Natural killer cell (primary cell): ENCODE data around the gene ZBTB43. TPM values are rescaled to one million over a fixed set of nuclear protein-coding genes. Genes with fewer than 3 reads are reported as not detected.

Experiments used
- ATAC-seq, 3 donors: fragments of 150-1000 bp in 2 of 3; fragments of 200-7000 bp in 1 of 3; cut with Tn5 transposase; 1 replicate in 1 of 3; 2 replicates in 2 of 3; pipeline ENCODE4 v1.10.0; 2021; ENCODE audit warnings: mild to moderate bottlenecking in 2 of 3, moderate library complexity in 2 of 3
- DNase-seq, 2 donors: peaks; one replicate each; pipeline versions ENCODE4 v3.0.0 to v3.0.0-alpha.2; 2013 to 2021; ENCODE audit warnings: mixed read lengths in 1 of 2
- H3K27ac ChIP-seq: one replicate; pipeline ENCODE4 v1.5.1; 2013; ENCODE audit warnings: mild to moderate bottlenecking, low read length
- H3K27me3 ChIP-seq: one replicate; pipeline ENCODE4 v1.6.1; 2013; ENCODE audit warnings: low read length; ENCODE audit not compliant: control insufficient read depth, insufficient read depth
- H3K36me3 ChIP-seq: one replicate; pipeline ENCODE4 v1.6.1; 2013; ENCODE audit warnings: low read length; ENCODE audit not compliant: control insufficient read depth, insufficient read depth
- H3K4me1 ChIP-seq: one replicate; pipeline ENCODE4 v1.6.1; 2013; ENCODE audit warnings: low read length; ENCODE audit not compliant: control insufficient read depth, insufficient read depth
- H3K4me3 ChIP-seq: one replicate; pipeline ENCODE4 v1.5.1; 2013; ENCODE audit warnings: low read length
- H3K9me3 ChIP-seq: one replicate; pipeline ENCODE4 v1.6.1; 2013; ENCODE audit warnings: low read length; ENCODE audit not compliant: control insufficient read depth, insufficient read depth
- H3K27ac Mint-ChIP-seq, 2 donors: one replicate each; pipeline ENCODE4 v1.8.0; 2022; ENCODE audit warnings: mild to moderate bottlenecking in 2 of 2, mixed read lengths in 2 of 2, moderate library complexity in 1 of 2
- H3K27me3 Mint-ChIP-seq, 2 donors: one replicate each; pipeline ENCODE4 v1.8.0; 2022; ENCODE audit warnings: low read depth in 2 of 2, mixed read lengths in 2 of 2
- H3K36me3 Mint-ChIP-seq: one replicate; pipeline ENCODE4 v1.8.0; 2022; ENCODE audit warnings: mixed read lengths
- H3K4me1 Mint-ChIP-seq, 2 donors: one replicate each; pipeline ENCODE4 v1.8.0; 2022; ENCODE audit warnings: mixed read lengths in 2 of 2
- H3K4me3 Mint-ChIP-seq: one replicate; pipeline ENCODE4 v1.8.0; 2022; ENCODE audit warnings: mild to moderate bottlenecking, moderate library complexity, mixed read lengths
- H3K9me3 Mint-ChIP-seq, 2 donors: one replicate each; pipeline ENCODE4 v1.8.0; 2022; ENCODE audit warnings: mixed read lengths in 2 of 2
- WGBS: methylation state at CpG from one replicate; pipeline ENCODE4 v1.1.7; 2013; ENCODE audit warnings: missing lambda C conversion rate; ENCODE audit not compliant: insufficient coverage; 5-methylcytosine and 5-hydroxymethylcytosine counted together
- intact Hi-C: fragments of 100-400 bp; cut with micrococcal nuclease; formaldehyde crosslinking; loops from one replicate; pipeline ENCODE4 v1.14.2; 2022
- total RNA-seq, 4 donors: library from RNA; stranded (reverse); fragments of 120-200 nt in 1 of 4; gene quantifications; one replicate each; pipeline versions ENCODE4 v1.2.3 to v1.2.4, GENCODE V29; 2013 to 2022
- TF ChIP-seq, protein P1 (sequence below): fragments of 200-600 bp; IDR thresholded peaks from one replicate; pipeline ENCODE4 v1.8.0; 2022; ENCODE audit warnings: antibody characterized with exemption

The ZBTB43 gene
- total RNA-seq, 3 donors from 2014 or later (not counting 1 experiment from before 2014, with no cell fraction given) = 42.1 to 61.0 (median 57.2) TPM

DNA sequence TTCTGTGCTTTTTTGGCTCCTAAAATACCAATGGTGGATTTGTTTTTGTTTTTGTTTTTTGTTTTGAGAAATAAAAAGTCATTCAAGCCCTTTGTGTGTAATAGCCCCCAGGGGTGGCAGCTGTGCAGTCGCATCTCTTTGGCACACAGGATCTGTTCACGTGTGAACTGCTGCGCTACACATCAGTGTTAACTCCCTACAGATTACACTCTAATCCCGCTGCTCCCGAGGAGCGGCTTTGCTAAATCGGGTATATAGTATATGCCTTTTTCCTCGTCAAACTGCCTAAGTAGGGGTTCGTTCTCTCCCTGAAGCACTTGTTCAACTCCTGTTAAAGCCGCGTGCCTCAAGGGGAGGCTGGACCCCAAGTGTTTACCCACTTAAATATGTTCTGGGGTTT is 77.9 kb downstream of the ZBTB43 start:
- ATAC-seq (no peak), DNase-seq (no peak)
- Mint-ChIP-seq H3K4me1 (peaks cover 19 to 21% of the 10 kb centered on the region in 2 donors), H3K27me3 (no peaks in the 10 kb centered on the region), H3K36me3 (no peaks in the 10 kb centered on the region), H3K27ac (no peak overlapping the region), H3K4me3 (no peak overlapping the region), H3K9me3 (no peaks in the 10 kb centered on the region)
- TF ChIP-seq, protein P1, sequence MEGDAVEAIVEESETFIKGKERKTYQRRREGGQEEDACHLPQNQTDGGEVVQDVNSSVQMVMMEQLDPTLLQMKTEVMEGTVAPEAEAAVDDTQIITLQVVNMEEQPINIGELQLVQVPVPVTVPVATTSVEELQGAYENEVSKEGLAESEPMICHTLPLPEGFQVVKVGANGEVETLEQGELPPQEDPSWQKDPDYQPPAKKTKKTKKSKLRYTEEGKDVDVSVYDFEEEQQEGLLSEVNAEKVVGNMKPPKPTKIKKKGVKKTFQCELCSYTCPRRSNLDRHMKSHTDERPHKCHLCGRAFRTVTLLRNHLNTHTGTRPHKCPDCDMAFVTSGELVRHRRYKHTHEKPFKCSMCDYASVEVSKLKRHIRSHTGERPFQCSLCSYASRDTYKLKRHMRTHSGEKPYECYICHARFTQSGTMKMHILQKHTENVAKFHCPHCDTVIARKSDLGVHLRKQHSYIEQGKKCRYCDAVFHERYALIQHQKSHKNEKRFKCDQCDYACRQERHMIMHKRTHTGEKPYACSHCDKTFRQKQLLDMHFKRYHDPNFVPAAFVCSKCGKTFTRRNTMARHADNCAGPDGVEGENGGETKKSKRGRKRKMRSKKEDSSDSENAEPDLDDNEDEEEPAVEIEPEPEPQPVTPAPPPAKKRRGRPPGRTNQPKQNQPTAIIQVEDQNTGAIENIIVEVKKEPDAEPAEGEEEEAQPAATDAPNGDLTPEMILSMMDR = no peak
- intact Hi-C loops = no loop called here
- Histone ChIP-seq H3K36me3 (peaks cover 27% of the 10 kb centered on the region), H3K4me3 (no peak overlapping the region), H3K4me1 (peaks cover 11% of the 10 kb centered on the region), H3K9me3 (no peaks in the 10 kb centered on the region), H3K27me3 (no peaks in the 10 kb centered on the region), H3K27ac (no peak overlapping the region)
- WGBS = 98% methylated on average over 11 of the region's 11 CpGs

DNA sequence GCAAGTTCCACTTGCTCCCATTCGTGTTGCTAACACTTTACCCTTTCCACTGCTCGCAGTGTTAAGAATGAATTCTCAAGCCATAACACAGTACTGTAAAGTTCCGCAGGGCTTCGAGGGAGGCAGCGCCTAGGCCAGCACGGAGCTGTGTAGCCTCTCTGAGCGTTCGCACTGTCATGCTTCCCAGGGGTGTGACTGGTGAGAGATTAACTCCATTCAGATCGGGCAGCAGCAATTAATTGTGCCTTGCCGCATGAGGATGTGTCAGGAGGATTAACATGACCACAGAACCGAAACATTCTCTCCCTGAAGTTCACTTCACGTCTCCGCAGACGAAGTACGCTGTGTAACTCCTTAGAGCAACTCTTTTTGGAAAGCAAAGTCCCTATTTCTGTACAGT is 78.8 kb downstream of the ZBTB43 start:
- WGBS = 96% methylated on average over 15 of the region's 15 CpGs
- H3K27me3 Mint-ChIP-seq = no peaks in the 10 kb centered on the region
- TF ChIP-seq, protein P1 = no peak
- intact Hi-C loops = no loop called here
- Histone ChIP-seq H3K27me3 (no peaks in the 10 kb centered on the region), H3K4me3 (no peak overlapping the region), H3K4me1 (peaks cover 2% of the 10 kb centered on the region), H3K27ac (no peak overlapping the region), H3K36me3 (peaks cover 27% of the 10 kb centered on the region), H3K9me3 (no peaks in the 10 kb centered on the region)
- ATAC-seq = no peak
- no peak for DNase-seq
- H3K4me3 Mint-ChIP-seq = no peak overlapping the region
- H3K9me3 Mint-ChIP-seq = no peaks in the 10 kb centered on the region
- no peak overlapping the region for H3K27ac Mint-ChIP-seq
- H3K36me3 Mint-ChIP-seq = no peaks in the 10 kb centered on the region
- peaks cover 17 to 18% of the 10 kb centered on the region in 2 donors for H3K4me1 Mint-ChIP-seq

DNA sequence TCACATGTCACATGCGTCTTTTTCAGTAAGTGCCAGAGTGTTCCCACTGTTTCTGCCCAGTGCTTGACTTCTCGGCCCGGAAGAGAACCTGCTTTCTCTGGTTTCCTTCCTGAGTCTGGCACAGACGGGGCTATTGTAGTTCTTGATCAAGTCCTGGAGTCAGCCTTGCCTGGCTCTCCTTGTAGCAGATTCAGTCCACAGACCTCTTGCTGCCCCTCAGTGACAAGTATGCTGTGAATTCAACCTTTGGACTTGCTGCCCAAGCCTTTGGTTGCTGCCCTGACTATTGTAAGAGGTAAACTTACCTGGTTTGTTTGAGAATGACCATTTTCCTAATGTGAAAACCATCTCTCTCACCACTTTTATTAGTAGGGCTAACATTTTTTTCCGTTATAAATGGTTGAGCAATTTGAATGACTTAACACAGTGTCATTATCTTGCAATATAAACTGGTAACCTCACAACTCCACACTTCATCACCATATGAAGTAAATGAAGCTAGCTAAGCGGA is 80.3 kb downstream of the ZBTB43 start:
- TF ChIP-seq, protein P1 = no peak
- Histone ChIP-seq H3K27me3 (no peaks in the 10 kb centered on the region), H3K9me3 (no peaks in the 10 kb centered on the region), H3K36me3 (peaks cover 19% of the 10 kb centered on the region), H3K27ac (no peak overlapping the region), H3K4me1 (no peaks in the 10 kb centered on the region), H3K4me3 (no peak overlapping the region)
- H3K36me3 Mint-ChIP-seq = no peaks in the 10 kb centered on the region
- H3K9me3 Mint-ChIP-seq = no peaks in the 10 kb centered on the region
- H3K27me3 Mint-ChIP-seq = no peaks in the 10 kb centered on the region
- ATAC-seq (no peak), DNase-seq (no peak)
- intact Hi-C loops = no loop called here
- H3K4me3 Mint-ChIP-seq = no peak overlapping the region
- H3K4me1 Mint-ChIP-seq = peaks cover 5 to 7% of the 10 kb centered on the region in 2 donors
- H3K27ac Mint-ChIP-seq = no peak overlapping the region
- WGBS = 78% methylated on average over 5 of the region's 6 CpGs
